Measurements from ENCODE around the gene AIDA.
"Not testable (repeated sequence)": the region's sequence is repeated elsewhere in the genome, so short reads cannot be mapped to it uniquely, and the experiment has no call there.

AIDA gene

GRCh38 chr1:222711319-222712252 is 705 bp downstream of the AIDA start:
- DNase-seq = peak; percentile 27

- no peak for DNase-seq
Observed at GRCh38 chr1:222709700-222710153, 2.6 kb downstream of the AIDA start.

- DNase-seq = no peak
Observed at GRCh38 chr1:222706815-222707214, 5.5 kb downstream of the AIDA start.

GRCh38 chr1:222704260-222704659 is 8.0 kb downstream of the AIDA start:
- no peak for DNase-seq

- no peak for DNase-seq
Observed at GRCh38 chr1:222702210-222702609, 10.1 kb downstream of the AIDA start.

GRCh38 chr1:222697826-222698225 is 14.5 kb downstream of the AIDA start:
- no peak for DNase-seq

GRCh38 chr1:222697203-222697602 is 15.1 kb downstream of the AIDA start:
- DNase-seq = no peak

- no peak for DNase-seq
Observed at GRCh38 chr1:222696741-222697140, 15.6 kb downstream of the AIDA start.

GRCh38 chr1:222694927-222695326 is 17.4 kb downstream of the AIDA start:
- no peak for DNase-seq

GRCh38 chr1:222691016-222691415 is 21.3 kb downstream of the AIDA start:
- DNase-seq = no peak

GRCh38 chr1:222680080-222680479 is 32.2 kb downstream of the AIDA start:
- DNase-seq = no peak

GRCh38 chr1:222670110-222670509 is 42.2 kb downstream of the AIDA start:
- DNase-seq = no peak

GRCh38 chr1:222669107-222669506 is 43.2 kb downstream of the AIDA start:
- not testable (repeated sequence) for DNase-seq

- DNase-seq = not testable (repeated sequence)
Observed at GRCh38 chr1:222668184-222668583, 44.1 kb downstream of the AIDA start.

GRCh38 chr1:222665964-222666363 is 46.3 kb downstream of the AIDA start:
- DNase-seq = no peak

GRCh38 chr1:222663431-222663934 is 48.8 kb downstream of the AIDA start:
- no peak for DNase-seq

- DNase-seq = no peak
Observed at GRCh38 chr1:222657899-222658298, 54.4 kb downstream of the AIDA start.

GRCh38 chr1:222656391-222657155 is 55.7 kb downstream of the AIDA start:
- no peak for DNase-seq

GRCh38 chr1:222654849-222655248 is 57.4 kb downstream of the AIDA start:
- no peak for DNase-seq

- DNase-seq = no peak
Observed at GRCh38 chr1:222653178-222653827, 59.0 kb downstream of the AIDA start.

- no peak for DNase-seq
Observed at GRCh38 chr1:222652676-222653075, 59.6 kb downstream of the AIDA start.

- no peak for DNase-seq
Observed at GRCh38 chr1:222644636-222644980, 67.7 kb downstream of the AIDA start.

GRCh38 chr1:222643938-222644635 is 68.2 kb downstream of the AIDA start:
- DNase-seq = peak; percentile 98
